ENCODE data around the gene GLB1L2.

GLB1L2 gene

GRCh38 chr11:134349802-134350355, 18.1 kb downstream of the GLB1L2 start:
- DNase-seq = no peak

- DNase-seq = no peak
These were observed 18.6 kb downstream of the GLB1L2 start for GRCh38 chr11:134350381-134350780.

- DNase-seq = no peak
These were observed 20.3 kb downstream of the GLB1L2 start for GRCh38 chr11:134352111-134352510.

GRCh38 chr11:134355136-134355535, 23.3 kb downstream of the GLB1L2 start:
- no peak for DNase-seq

GRCh38 chr11:134355656-134356055, 23.9 kb downstream of the GLB1L2 start:
- DNase-seq = no peak

GRCh38 chr11:134356656-134357544, 25.1 kb downstream of the GLB1L2 start:
- no peak for DNase-seq

- DNase-seq = no peak
These were observed 25.7 kb downstream of the GLB1L2 start for GRCh38 chr11:134357545-134357839.

- DNase-seq = no peak
These were observed 26.5 kb downstream of the GLB1L2 start for GRCh38 chr11:134358165-134358855.

GRCh38 chr11:134358856-134359490, 27.2 kb downstream of the GLB1L2 start:
- no peak for DNase-seq

- no peak for DNase-seq
These were observed 27.9 kb downstream of the GLB1L2 start for GRCh38 chr11:134359646-134360045.

- DNase-seq = peak; percentile 81
These were observed 28.5 kb downstream of the GLB1L2 start for GRCh38 chr11:134360050-134360835.

GRCh38 chr11:134361661-134362060, 29.9 kb downstream of the GLB1L2 start:
- DNase-seq = no peak

GRCh38 chr11:134362192-134362901, 30.6 kb downstream of the GLB1L2 start:
- no peak for DNase-seq

- no peak for DNase-seq
These were observed 31.4 kb downstream of the GLB1L2 start for GRCh38 chr11:134363161-134363560.

GRCh38 chr11:134363592-134363991, 31.8 kb downstream of the GLB1L2 start:
- DNase-seq = no peak

GRCh38 chr11:134364261-134364660, 32.5 kb downstream of the GLB1L2 start:
- no peak for DNase-seq

- no peak for DNase-seq
These were observed 33.5 kb downstream of the GLB1L2 start for GRCh38 chr11:134365011-134365925.

- no peak for DNase-seq
These were observed 34.5 kb downstream of the GLB1L2 start for GRCh38 chr11:134366254-134366653.

- DNase-seq = no peak
These were observed 36.0 kb downstream of the GLB1L2 start for GRCh38 chr11:134367781-134368180.

GRCh38 chr11:134369656-134370525, 38.1 kb downstream of the GLB1L2 start:
- no peak for DNase-seq
